Lower leg skin (tissue), 4 donors: ENCODE results near the gene FN3K. TPM values are rescaled to one million over a fixed set of nuclear protein-coding genes. Genes with fewer than 3 reads are reported as not detected.
"Not testable (repeated sequence)": the region's sequence is repeated elsewhere in the genome, so short reads cannot be mapped to it uniquely, and the experiment has no call there.

Source experiments
- DNase-seq, 2 donors: peaks; one replicate each; pipeline ENCODE4 v3.0.0-alpha.2; 2019; ENCODE audit warnings: low spot score in 2 of 2
- H3K4me3 ChIP-seq: fragments of 200-600 bp; sonication (generic); 2 replicates; pipeline ENCODE4 v1.5.1; 2017; ENCODE audit warnings: mild to moderate bottlenecking, low read depth; ENCODE audit not compliant: poor library complexity, severe bottlenecking
- POLR2A ChIP-seq, 2 donors: fragments of 450-650 bp; IDR thresholded peaks; one replicate each; pipeline ENCODE4 v1.6.1; 2016 to 2017; ENCODE audit warnings: antibody characterized with exemption in 2 of 2, mild to moderate bottlenecking in 1 of 2, moderate library complexity in 1 of 2
- WGBS, 2 donors: methylation state at CpG; one replicate each; pipeline ENCODE4 v1.1.5; 2018; 5-methylcytosine and 5-hydroxymethylcytosine counted together
- intact Hi-C: fragments of 100-400 bp; cut with DNase I; formaldehyde crosslinking; loops from one replicate; pipeline ENCODE4 v1.15.0; 2023; ENCODE audit warnings: low total_unique reads
- total RNA-seq, 4 donors: library from RNA; depleted of rRNA; stranded (reverse); fragments of >200 nt; gene quantifications; one replicate each; pipeline ENCODE4 v1.1.0, GENCODE V29; 2016
- TF ChIP-seq, protein P1 (sequence below), 3 donors: fragments of 450-650 bp; IDR thresholded peaks; one replicate each; pipeline ENCODE4 v1.5.1; 2016; ENCODE audit warnings: antibody characterized with exemption in 3 of 3, mild to moderate bottlenecking in 3 of 3, moderate library complexity in 2 of 3

The FN3K gene
- total RNA-seq, 4 donors from 2014 or later, result 1.4 to 4.8 (median 3.3) TPM

DNA sequence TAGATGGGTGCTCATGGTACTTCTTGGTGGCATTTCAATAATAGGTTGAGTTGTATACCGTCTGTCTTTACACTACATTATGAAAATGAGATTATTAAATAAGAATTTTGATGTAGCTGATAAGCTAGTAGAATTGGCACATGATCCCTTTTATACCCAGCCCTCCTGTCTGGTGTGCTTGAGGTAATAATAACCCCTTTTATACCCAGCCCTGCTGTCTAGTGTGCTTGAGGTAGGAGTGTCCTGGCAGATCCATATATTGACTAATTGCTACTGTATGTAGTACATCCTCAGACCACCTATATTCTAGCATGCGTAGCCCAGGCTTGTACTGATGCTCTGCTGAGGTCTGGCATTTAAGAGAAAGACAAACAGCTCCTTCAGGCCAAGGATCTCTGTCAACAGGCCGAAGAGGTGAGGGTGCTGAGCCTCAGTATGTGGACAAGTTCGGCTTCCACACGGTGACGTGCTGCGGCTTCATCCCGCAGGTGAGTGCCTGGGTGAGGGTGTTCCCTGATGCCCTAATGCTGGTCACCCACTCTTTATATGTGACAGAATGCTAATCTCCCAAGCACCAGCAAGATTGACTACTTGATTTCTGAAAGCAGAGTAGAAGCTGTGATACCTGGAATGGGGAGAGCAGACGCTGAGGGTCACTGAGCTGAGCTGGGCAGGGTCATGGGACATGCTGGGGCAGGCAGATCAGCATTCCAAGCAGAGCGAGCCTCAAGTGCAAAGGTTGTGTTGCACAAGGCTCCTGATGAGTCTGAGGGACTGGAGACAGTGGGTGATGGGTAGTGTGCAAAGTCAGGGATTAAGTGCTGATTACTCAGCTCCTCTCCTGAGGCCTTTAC, 5.7 kb downstream of the FN3K start:
- intact Hi-C loops, result no loop called here
- no peak overlapping the region for H3K4me3 ChIP-seq
- WGBS, 2 donors, result 91 to 97% methylated on average over 10 of the region's 10 CpGs
- no peak for TF ChIP-seq POLR2A (IDR thresholded peaks at IDR 0.05)
- TF ChIP-seq, protein P1, sequence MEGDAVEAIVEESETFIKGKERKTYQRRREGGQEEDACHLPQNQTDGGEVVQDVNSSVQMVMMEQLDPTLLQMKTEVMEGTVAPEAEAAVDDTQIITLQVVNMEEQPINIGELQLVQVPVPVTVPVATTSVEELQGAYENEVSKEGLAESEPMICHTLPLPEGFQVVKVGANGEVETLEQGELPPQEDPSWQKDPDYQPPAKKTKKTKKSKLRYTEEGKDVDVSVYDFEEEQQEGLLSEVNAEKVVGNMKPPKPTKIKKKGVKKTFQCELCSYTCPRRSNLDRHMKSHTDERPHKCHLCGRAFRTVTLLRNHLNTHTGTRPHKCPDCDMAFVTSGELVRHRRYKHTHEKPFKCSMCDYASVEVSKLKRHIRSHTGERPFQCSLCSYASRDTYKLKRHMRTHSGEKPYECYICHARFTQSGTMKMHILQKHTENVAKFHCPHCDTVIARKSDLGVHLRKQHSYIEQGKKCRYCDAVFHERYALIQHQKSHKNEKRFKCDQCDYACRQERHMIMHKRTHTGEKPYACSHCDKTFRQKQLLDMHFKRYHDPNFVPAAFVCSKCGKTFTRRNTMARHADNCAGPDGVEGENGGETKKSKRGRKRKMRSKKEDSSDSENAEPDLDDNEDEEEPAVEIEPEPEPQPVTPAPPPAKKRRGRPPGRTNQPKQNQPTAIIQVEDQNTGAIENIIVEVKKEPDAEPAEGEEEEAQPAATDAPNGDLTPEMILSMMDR (IDR thresholded peaks at IDR 0.05), result peak in 1 of 3 donors; percentile 38
- DNase-seq, result no peak

DNA sequence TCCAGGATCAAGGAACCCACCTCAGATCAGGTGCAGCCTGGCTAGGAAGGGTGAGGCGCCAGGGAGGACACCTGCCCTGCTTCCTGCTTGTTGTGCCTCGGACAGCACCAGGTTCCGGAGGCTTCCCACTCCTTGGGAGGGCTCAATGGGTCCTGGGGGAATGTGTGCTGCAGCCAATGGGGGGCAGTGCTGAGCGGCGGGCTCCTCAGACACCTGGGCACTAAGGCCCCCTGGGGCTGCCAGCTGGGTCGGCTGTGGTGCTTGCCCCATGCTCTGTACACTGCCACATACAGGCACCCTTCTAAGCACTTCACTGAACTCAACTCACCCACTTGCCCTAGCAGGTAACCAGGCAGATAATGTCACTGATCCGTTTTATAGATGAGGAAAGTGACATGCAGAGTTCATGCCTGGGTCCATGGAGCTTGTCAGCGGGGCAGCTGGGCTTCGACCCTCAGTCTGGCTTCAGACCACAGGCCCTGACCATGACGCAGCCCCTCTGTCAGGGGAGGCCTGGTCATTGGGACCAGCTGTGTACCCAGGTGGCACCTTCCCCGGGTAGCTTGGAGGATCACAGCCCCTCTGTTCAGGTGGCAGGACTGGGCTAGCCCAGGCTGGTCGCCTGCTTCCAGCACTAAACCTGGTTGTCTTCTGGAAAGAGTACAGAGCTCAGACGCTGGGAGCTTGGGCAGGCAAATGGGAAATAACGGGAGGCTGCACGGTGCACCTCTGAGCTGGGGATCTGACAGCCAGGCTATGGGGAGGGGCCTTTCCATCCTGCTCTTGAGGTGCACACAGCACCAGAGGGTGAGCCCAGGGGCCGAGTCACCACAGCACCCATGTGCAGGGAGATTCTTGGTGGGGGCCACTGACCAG, 8.2 kb downstream of the FN3K start:
- intact Hi-C loops, result no loop called here
- WGBS, 2 donors, result 85 to 93% methylated on average over 8 to 12 of the region's 16 CpGs
- no peak for TF ChIP-seq POLR2A (IDR thresholded peaks at IDR 0.05)
- TF ChIP-seq, protein P1 (IDR thresholded peaks at IDR 0.05), result no peak
- DNase-seq, result no peak
- no peak overlapping the region for H3K4me3 ChIP-seq

DNA sequence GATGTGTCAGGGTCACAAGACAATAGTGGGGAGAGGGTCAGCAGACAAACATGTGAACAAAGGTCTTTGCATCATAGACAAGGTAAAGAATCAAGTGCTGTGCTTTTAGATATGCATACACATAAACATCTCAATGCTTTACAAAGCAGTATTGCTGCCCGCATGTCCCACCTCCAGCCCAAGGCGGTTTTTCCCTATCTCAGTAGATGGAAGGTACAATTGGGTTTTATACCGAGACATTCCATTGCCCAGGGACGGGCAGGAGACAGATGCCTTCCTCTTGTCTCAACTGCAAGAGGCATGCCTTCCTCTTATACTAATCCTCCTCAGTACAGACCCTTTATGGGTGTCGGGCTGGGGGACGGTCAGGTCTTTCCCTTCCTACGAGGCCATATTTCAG, 9.3 kb downstream of the FN3K start:
- DNase-seq, H3K4me3 ChIP-seq, intact Hi-C loops: not testable (repeated sequence)
- WGBS, 2 donors, result 56 to 80% methylated on average over 7 of the region's 7 CpGs

DNA sequence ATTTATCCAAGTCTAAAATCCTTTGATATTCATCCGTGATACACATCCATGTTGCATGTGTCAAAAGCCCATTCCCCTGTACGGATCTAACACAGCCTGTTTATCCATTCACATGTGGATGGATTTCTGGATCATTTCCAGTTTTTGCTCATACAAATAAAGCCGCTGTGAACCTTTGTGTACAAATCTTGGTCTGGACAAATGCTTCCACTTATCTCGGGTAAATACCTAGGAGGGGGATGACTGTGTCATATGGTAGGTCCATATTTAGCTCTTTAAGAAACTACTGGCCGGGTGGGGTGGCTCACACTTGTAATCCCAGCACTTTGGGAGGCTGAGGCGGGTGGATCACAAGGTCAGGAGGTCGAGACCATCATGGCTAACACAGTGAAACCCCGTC, 10.1 kb downstream of the FN3K start:
- TF ChIP-seq, protein P1 (IDR thresholded peaks at IDR 0.05), result no peak
- TF ChIP-seq POLR2A (IDR thresholded peaks at IDR 0.05), result no peak
- intact Hi-C loops, result no loop called here
- H3K4me3 ChIP-seq, result no peak overlapping the region
- 82 to 85% methylated on average over 8 of the region's 8 CpGs for WGBS, 2 donors
- no peak for DNase-seq

DNA sequence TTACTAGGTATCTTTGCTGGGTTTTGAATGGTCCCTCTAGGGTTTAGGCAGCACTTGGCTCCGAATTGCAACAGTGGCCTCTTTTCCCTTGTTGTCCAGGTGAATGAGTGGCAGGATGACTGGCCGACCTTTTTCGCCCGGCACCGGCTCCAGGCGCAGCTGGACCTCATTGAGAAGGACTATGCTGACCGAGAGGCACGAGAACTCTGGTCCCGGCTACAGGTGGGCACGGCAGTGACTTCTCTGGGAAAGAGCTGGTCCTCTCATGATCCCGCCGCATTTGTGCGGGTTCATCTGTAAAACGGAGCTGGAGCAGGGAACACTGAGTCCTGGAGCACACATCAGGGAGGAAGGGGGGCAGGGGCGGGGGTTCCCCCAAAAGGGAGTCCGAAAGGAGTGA, 13.3 kb downstream of the FN3K start:
- intact Hi-C loops, result no loop called here

More for the DNA sequence above, 13.3 kb downstream of the FN3K start:
- DNase-seq, result no peak
- no peak overlapping the region for H3K4me3 ChIP-seq
- TF ChIP-seq, protein P1 (IDR thresholded peaks at IDR 0.05), result no peak
- no peak for TF ChIP-seq POLR2A (IDR thresholded peaks at IDR 0.05)
- WGBS, 2 donors, result 97 to 99% methylated on average over 16 of the region's 16 CpGs
